Measurements from ENCODE around the gene FOCAD.

Gene FOCAD

DNA sequence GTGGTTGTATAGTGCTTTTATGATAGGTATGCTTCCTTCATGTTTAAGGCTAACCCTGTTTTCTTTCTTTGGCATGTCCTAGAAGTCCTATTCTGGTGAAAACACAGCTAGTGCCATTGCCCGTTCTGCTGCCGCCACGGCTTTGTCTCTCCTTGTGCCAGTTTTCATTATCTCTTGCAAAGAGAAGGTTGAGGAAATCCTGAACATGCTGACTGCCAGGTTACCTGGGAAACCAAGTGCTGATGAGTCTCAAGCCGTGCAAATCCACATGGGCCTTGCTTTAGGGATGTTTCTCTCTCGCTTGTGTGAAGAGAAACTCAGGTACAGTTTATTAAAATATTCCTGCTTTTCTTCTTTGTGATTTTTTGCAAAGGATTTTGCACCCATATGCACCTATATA lies 245.2 kb downstream of the FOCAD start:
- H3K4me3 ChIP-seq (ENCODE audit: low read length, poor library complexity, severe bottlenecking), result no peak overlapping the region
- no peaks in the 10 kb centered on the region for H3F3A ChIP-seq (ENCODE audit: low read depth)
- no peak overlapping the region for H3K4me2 ChIP-seq (ENCODE audit: low read depth, low read length, poor library complexity, severe bottlenecking)
- H2AFZ ChIP-seq (ENCODE audit: low read length), result no peak overlapping the region
- H3K36me3 ChIP-seq (ENCODE audit: insufficient read depth, low read length), result peaks cover 5% of the 10 kb centered on the region; the same call in 1 of the 2 replicates
- no peak overlapping the region for H3K9ac ChIP-seq (ENCODE audit: low read depth, low read length, poor library complexity, severe bottlenecking)
- no peaks in the 10 kb centered on the region for H3K27me3 ChIP-seq (ENCODE audit: insufficient read depth, low read length, poor library complexity, severe bottlenecking)
- H3K4me1 ChIP-seq (ENCODE audit: insufficient read depth, low read length, poor library complexity, severe bottlenecking), result no peaks in the 10 kb centered on the region
- no peaks in the 10 kb centered on the region for H4K20me1 ChIP-seq (ENCODE audit: insufficient read depth, low read length, poor library complexity, severe bottlenecking)
- TF ChIP-seq CTCF (conservative IDR thresholded peaks at IDR 0.05; ENCODE audit: low read length) (no peak), EZH2phosphoT487 (IDR thresholded peaks at IDR 0.05; ENCODE audit: borderline replicate concordance) (no peak)
- H3K9me3 ChIP-seq (ENCODE audit: insufficient read depth, low read depth, low read length), result no peaks in the 10 kb centered on the region
- no peaks in the 10 kb centered on the region for H3K9me2 ChIP-seq (replicated peaks; ENCODE audit: low read depth, low read length)
- H3K79me2 ChIP-seq (ENCODE audit: insufficient read depth, low read length), result no peaks in the 10 kb centered on the region

GRCh38 chr9:20930836-20931235 lies 246.8 kb downstream of the FOCAD start:
- no peaks in the 10 kb centered on the region for H3K79me2 ChIP-seq (ENCODE audit: insufficient read depth, low read length)
- H3K4me2 ChIP-seq (ENCODE audit: low read depth, low read length, poor library complexity, severe bottlenecking), result no peak overlapping the region
- no peaks in the 10 kb centered on the region for H3K9me2 ChIP-seq (replicated peaks; ENCODE audit: low read depth, low read length)
- no peaks in the 10 kb centered on the region for H3K27me3 ChIP-seq (ENCODE audit: insufficient read depth, low read length, poor library complexity, severe bottlenecking)
- H3K36me3 ChIP-seq (ENCODE audit: insufficient read depth, low read length), result peaks cover 5% of the 10 kb centered on the region; the same call in 1 of the 2 replicates
- no peak for TF ChIP-seq EZH2phosphoT487 (IDR thresholded peaks at IDR 0.05; ENCODE audit: borderline replicate concordance)
- TF ChIP-seq CTCF (conservative IDR thresholded peaks at IDR 0.05; ENCODE audit: low read length), result no peak
- no peak overlapping the region for H3K9ac ChIP-seq (ENCODE audit: low read depth, low read length, poor library complexity, severe bottlenecking)
- H3K4me1 ChIP-seq (ENCODE audit: insufficient read depth, low read length, poor library complexity, severe bottlenecking), result no peaks in the 10 kb centered on the region
- no peak overlapping the region for H2AFZ ChIP-seq (ENCODE audit: low read length)
- no peaks in the 10 kb centered on the region for H3K9me3 ChIP-seq (ENCODE audit: insufficient read depth, low read depth, low read length)
- H4K20me1 ChIP-seq (ENCODE audit: insufficient read depth, low read length, poor library complexity, severe bottlenecking), result no peaks in the 10 kb centered on the region
- no peak overlapping the region for H3K4me3 ChIP-seq (ENCODE audit: low read length, poor library complexity, severe bottlenecking)
- H3F3A ChIP-seq (ENCODE audit: low read depth), result no peaks in the 10 kb centered on the region

DNA sequence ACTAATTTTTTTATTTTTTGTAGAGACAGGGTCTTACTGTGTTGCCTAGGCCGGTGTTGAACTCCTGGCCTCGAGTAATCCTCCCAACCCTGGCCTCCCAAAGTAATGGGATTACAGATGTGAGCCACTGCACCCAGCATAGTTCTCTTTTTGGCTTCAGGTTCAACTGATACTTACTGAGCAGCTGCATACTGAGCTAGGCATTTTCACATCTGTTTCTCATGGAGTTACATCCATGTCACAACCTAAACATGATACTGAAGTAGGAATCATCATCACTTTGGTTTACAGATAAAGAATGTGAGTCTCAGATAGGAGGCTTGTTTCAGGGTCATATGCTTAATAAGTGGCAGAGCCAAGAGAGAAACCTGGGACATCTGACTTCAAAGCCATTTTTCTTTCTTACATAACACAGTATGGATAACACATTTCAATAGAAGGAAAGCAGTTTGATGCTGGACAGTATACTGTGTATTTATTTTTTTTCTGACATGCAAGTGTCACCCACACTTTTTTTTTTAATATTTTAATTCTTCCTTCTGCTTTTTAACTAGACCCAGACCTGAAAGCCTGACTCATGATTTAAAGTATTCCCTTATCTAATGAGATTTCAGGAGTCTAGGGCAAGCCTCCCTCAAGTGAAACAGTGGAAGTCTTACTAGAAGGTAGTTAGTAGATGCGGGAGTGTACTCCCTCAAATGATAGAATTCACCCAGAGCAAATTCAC lies 256.6 kb downstream of the FOCAD start:
- H3K4me3 ChIP-seq (ENCODE audit: low read length, poor library complexity, severe bottlenecking), result no peak overlapping the region
- peaks cover 11% of the 10 kb centered on the region for H3K4me1 ChIP-seq (ENCODE audit: insufficient read depth, low read length, poor library complexity, severe bottlenecking)
- no peaks in the 10 kb centered on the region for H3K79me2 ChIP-seq (ENCODE audit: insufficient read depth, low read length)
- H3K4me2 ChIP-seq (ENCODE audit: low read depth, low read length, poor library complexity, severe bottlenecking), result no peak overlapping the region
- no peaks in the 10 kb centered on the region for H4K20me1 ChIP-seq (ENCODE audit: insufficient read depth, low read length, poor library complexity, severe bottlenecking)
- H3K27me3 ChIP-seq (ENCODE audit: insufficient read depth, low read length, poor library complexity, severe bottlenecking), result no peaks in the 10 kb centered on the region
- no peak overlapping the region for H3K9ac ChIP-seq (ENCODE audit: low read depth, low read length, poor library complexity, severe bottlenecking)
- no peaks in the 10 kb centered on the region for H3K9me2 ChIP-seq (replicated peaks; ENCODE audit: low read depth, low read length)
- no peaks in the 10 kb centered on the region; the same call in 1 of the 2 replicates for H3F3A ChIP-seq (ENCODE audit: low read depth)
- TF ChIP-seq EZH2phosphoT487 (IDR thresholded peaks at IDR 0.05; ENCODE audit: borderline replicate concordance) (no peak), CTCF (conservative IDR thresholded peaks at IDR 0.05; ENCODE audit: low read length) (no peak)
- no peaks in the 10 kb centered on the region for H3K36me3 ChIP-seq (ENCODE audit: insufficient read depth, low read length)
- no peak overlapping the region for H2AFZ ChIP-seq (ENCODE audit: low read length)
- H3K9me3 ChIP-seq (ENCODE audit: insufficient read depth, low read depth, low read length), result no peaks in the 10 kb centered on the region
